Astrocyte of the cerebellum (primary cell): ENCODE results near the gene TTC28.
"Not testable (repeated sequence)": the region's sequence is repeated elsewhere in the genome, so short reads cannot be mapped to it uniquely, and the experiment has no call there.

Source experiments
- DNase-seq: peaks from one replicate; pipeline ENCODE4 v3.0.0-alpha.2; 2011; ENCODE audit warnings: low read depth
- H3K4me3 ChIP-seq: 2 replicates; pipeline ENCODE4 v1.5.1; 2011; ENCODE audit warnings: mild to moderate bottlenecking, low read depth, low read length, moderate library complexity
- in situ Hi-C: cut with HindIII; loops from 2 replicates; pipeline ENCODE4 v1.10.0; 2017; ENCODE audit warnings: low sequenced_read_pairs
- TF ChIP-seq, protein P1 (sequence below): IDR thresholded peaks from 2 replicates; pipeline ENCODE4 v1.5.1; 2012; ENCODE audit warnings: low read length, low read depth, moderate library complexity, mild to moderate bottlenecking; ENCODE audit errors: missing control alignments

The TTC28 gene

DNA sequence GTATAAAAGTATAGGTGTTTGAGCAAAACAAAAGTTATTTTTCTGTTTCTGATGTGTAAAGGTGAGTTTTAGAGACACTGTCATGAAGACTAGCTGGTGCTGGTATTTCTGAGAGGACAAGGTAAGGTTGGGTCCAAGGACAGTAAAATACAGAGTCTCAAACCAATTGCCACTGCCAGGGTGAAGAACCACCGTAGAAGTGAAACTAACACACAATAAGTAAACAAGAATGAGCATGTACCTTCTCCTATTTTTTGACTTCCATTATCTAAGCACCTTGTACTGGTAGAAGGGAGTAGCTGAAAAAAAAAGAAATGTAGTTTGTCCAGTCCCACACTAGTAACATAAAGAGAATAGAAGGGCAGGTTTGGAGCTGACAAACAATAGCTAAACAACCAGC, 117.3 kb downstream of the TTC28 start:
- TF ChIP-seq, protein P1, sequence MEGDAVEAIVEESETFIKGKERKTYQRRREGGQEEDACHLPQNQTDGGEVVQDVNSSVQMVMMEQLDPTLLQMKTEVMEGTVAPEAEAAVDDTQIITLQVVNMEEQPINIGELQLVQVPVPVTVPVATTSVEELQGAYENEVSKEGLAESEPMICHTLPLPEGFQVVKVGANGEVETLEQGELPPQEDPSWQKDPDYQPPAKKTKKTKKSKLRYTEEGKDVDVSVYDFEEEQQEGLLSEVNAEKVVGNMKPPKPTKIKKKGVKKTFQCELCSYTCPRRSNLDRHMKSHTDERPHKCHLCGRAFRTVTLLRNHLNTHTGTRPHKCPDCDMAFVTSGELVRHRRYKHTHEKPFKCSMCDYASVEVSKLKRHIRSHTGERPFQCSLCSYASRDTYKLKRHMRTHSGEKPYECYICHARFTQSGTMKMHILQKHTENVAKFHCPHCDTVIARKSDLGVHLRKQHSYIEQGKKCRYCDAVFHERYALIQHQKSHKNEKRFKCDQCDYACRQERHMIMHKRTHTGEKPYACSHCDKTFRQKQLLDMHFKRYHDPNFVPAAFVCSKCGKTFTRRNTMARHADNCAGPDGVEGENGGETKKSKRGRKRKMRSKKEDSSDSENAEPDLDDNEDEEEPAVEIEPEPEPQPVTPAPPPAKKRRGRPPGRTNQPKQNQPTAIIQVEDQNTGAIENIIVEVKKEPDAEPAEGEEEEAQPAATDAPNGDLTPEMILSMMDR = no peak
- in situ Hi-C loops = no loop called here
- DNase-seq = no peak
- no peak overlapping the region for H3K4me3 ChIP-seq

DNA sequence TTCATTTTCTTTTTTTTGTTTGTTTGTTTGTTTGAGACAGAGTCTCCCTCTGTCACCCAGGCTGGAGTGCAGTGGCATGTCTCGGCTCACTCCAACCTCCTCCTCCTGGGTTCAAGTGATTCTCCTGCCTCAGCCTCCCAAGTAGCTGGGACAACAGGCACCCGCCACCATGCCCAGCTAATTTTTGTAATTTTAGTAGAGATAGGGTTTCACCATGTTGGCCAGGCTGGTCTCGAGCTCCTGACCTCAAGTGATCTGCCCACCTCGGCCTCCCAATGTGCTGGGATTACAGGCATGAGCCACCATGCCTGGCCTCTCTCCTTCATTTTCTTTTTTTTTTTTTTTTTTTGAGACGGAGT, 118.9 kb downstream of the TTC28 start:
- in situ Hi-C loops, DNase-seq, H3K4me3 ChIP-seq: not testable (repeated sequence)

DNA sequence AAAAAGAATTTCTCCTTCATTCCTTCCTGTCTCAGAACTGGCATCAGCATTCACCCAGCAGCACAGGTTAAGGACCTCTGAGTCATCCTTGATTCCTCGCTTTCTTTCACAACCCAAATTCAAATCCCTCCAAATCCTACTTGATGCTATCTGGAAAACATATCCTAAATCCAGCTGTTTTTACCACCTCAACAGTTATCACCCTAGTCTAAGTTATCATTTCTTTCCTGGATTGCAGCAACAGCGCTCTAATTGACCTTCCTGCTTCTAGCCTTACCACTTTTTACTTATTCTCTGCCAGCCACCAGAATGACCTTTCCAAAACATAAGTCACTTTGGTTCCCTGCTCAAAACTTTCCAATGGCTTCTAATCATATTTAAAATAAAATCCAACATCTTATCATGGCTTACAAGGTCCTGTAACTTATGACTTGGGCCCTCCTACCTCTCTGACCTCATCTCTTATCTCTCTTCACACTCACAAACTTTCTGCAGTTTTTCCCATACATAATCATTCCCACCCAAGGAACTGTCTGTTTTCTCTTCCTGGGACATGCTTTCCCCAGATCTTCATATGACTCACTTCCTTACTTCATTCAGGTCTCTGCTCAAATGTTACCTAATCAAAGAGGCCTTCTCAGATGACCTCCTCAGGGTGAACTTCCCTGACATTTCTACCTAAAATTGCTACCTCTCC, 119.4 kb downstream of the TTC28 start:
- TF ChIP-seq, protein P1 = no peak
- in situ Hi-C loops = no loop called here
- H3K4me3 ChIP-seq = no peak overlapping the region
- no peak for DNase-seq

- no peak for DNase-seq
- TF ChIP-seq, protein P1 = no peak
- H3K4me3 ChIP-seq = no peak overlapping the region
- in situ Hi-C loops = no loop called here
Measured at GRCh38 chr22:28557184-28557583, 122.5 kb downstream of the TTC28 start.

DNA sequence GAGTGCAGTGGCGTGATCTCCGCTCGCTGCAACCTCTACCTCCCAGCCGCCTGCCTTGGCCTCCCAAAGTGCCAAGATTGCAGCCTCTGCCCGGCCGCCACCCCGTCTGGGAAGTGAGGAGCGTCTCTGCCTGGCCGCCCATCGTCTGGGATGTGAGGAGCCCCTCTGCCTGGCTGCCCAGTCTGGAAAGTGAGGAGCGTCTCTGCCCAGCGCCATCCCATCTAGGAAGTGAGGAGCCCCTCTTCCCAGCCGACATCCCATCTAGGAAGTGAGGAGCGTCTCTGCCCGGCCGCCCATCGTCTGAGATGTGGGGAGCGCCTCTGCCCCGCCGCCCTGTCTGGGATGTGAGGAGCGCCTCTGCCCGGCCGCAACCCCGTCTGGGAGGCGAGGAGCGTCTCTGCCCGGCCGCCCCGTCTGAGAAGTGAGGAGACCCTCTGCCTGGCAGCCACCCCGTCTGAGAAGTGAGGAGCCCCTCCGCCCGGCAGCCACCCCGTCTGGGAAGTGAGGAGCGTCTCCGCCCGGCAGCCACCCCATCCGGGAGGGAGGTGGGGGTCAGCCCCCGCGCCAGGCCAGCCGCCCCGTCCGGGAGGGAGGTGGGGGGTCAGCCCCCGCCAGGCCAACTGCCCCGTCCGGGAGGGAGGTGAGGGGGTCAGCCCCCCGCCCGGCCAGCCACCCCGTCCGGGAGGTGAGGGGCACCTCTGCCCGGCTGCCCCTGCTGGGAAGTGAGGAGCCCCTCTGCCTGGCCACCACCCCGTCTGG, 126.4 kb downstream of the TTC28 start:
- H3K4me3 ChIP-seq, in situ Hi-C loops, DNase-seq: not testable (repeated sequence)

GRCh38 chr22:28548406-28548805, 131.2 kb downstream of the TTC28 start:
- in situ Hi-C loops = no loop called here
- TF ChIP-seq, protein P1 = no peak
- no peak overlapping the region for H3K4me3 ChIP-seq
- no peak for DNase-seq

GRCh38 chr22:28547132-28547842, 132.4 kb downstream of the TTC28 start:
- in situ Hi-C loops = no loop called here
- peak; percentile 6 for DNase-seq
- H3K4me3 ChIP-seq = no peak overlapping the region
- TF ChIP-seq, protein P1 = no peak
